Measurements from ENCODE around the gene ZFP36.

- no peak for TF ChIP-seq CTCF (IDR thresholded peaks at IDR 0.05)
- TF ChIP-seq POLR2A (IDR thresholded peaks at IDR 0.05) = no peak
Observed at GRCh38 chr19:39432677-39433025, 26.0 kb downstream of the ZFP36 start.
